Astrocyte of the cerebellum (primary cell): ENCODE data around the gene FAM221A.

Experiments used
- DNase-seq: peaks from one replicate; pipeline ENCODE4 v3.0.0-alpha.2; 2011; ENCODE audit warnings: low read depth
- H3K4me3 ChIP-seq: 2 replicates; pipeline ENCODE4 v1.5.1; 2011; ENCODE audit warnings: mild to moderate bottlenecking, low read depth, low read length, moderate library complexity
- in situ Hi-C: cut with HindIII; loops from 2 replicates; pipeline ENCODE4 v1.10.0; 2017; ENCODE audit warnings: low sequenced_read_pairs
- TF ChIP-seq, protein P1 (sequence below): IDR thresholded peaks from 2 replicates; pipeline ENCODE4 v1.5.1; 2012; ENCODE audit warnings: low read length, low read depth, moderate library complexity, mild to moderate bottlenecking; ENCODE audit errors: missing control alignments

FAM221A gene

DNA sequence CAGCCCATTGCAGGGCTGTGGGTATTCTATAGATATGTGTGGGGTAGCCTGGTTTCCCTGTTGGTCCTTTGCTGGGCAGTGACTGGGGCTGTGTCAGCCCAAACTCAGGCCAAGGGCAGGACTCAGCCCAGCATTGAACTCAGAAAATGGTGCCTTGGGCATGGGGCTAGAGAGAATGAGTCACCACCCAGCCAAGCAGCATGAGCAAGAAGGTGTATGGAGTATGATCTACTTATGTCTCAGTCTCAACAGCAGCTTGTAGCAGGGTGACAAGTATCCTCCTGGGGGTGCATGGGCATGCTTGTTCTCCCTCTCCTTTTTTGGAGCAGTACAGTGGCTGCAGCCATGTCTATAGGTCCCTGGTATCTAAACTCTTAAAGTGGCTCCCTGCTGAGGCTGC is 62.1 kb downstream of the FAM221A start:
- DNase-seq, result no peak
- in situ Hi-C loops, result no loop called here
- no peak overlapping the region for H3K4me3 ChIP-seq
- TF ChIP-seq, protein P1, sequence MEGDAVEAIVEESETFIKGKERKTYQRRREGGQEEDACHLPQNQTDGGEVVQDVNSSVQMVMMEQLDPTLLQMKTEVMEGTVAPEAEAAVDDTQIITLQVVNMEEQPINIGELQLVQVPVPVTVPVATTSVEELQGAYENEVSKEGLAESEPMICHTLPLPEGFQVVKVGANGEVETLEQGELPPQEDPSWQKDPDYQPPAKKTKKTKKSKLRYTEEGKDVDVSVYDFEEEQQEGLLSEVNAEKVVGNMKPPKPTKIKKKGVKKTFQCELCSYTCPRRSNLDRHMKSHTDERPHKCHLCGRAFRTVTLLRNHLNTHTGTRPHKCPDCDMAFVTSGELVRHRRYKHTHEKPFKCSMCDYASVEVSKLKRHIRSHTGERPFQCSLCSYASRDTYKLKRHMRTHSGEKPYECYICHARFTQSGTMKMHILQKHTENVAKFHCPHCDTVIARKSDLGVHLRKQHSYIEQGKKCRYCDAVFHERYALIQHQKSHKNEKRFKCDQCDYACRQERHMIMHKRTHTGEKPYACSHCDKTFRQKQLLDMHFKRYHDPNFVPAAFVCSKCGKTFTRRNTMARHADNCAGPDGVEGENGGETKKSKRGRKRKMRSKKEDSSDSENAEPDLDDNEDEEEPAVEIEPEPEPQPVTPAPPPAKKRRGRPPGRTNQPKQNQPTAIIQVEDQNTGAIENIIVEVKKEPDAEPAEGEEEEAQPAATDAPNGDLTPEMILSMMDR, result no peak

DNA sequence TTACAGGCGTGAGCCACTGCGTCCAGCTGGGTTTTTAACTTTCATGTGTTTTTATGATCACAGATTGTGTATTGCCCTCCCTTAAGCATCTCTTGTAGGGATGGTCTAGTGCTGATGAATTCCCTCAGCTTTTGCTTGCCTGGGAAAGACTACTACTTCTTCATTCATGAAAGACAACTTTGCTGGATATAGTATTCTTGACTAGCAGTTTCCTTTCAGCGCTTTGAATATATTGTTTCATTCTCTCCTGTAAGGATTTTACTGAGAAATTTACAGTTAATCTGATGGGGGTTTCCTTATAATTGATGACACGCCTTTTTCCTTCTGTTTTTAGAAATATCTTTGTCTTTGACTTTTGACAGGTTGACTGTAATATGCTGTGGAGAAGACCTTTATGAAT is 63.2 kb downstream of the FAM221A start:
- H3K4me3 ChIP-seq, result no peak overlapping the region
- no peak for DNase-seq
- in situ Hi-C loops, result no loop called here
- TF ChIP-seq, protein P1, result no peak

DNA sequence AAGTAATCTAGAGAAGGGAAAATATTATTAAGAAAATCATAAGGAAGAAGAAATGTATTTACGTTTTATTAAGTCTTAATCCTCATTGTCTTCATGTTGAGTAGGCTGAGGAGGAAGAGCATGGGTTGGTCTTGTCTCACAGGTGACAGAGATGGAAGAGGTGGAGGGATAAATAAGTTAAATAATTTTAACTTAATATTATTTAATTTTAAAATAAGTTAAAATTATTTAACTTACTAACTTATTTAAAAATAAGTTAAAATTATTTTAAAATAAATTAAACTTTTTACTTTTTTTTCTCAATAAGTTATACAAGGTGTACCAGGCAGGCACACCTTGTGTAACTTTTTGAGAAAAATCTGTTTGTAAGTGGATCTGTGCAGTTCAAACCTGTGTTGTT is 66.6 kb downstream of the FAM221A start:
- in situ Hi-C loops, result no loop called here
- TF ChIP-seq, protein P1, result no peak
- no peak overlapping the region for H3K4me3 ChIP-seq
- no peak for DNase-seq

DNA sequence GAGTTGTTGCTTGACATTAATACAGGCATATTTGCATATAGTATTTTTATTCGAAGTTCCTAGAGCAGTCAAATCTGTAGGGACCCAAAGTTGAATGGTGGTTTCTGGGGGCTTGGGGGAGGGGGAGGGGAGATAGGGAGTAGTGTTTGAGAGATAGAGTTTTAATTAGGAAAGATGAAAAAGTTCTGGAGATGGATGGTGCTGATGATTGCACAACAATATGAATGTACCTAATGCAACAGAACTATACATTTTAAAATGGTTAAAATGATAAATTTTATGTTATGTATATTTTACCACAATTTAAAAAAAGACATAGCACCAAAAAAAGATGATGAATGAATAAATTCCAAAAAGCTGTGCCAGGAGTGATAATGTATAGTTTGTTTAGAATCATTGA is 71.9 kb downstream of the FAM221A start:
- in situ Hi-C loops, result no loop called here
- no peak for DNase-seq
- TF ChIP-seq, protein P1, result no peak
- no peak overlapping the region for H3K4me3 ChIP-seq
